CD14-positive monocyte (primary cell): Measurements from ENCODE around the gene TMBIM4. TPM values are rescaled to one million over a fixed set of nuclear protein-coding genes. Genes with fewer than 3 reads are reported as not detected.

Source experiments
- DNase-seq, 3 donors: peaks; one replicate each; pipeline ENCODE4 v3.0.0-alpha.2; 2011 to 2022
- H2AFZ ChIP-seq: 2 replicates; pipeline ENCODE4 v1.6.0; 2012; ENCODE audit warnings: mild to moderate bottlenecking, low read depth, low read length, inconsistent platforms; ENCODE audit not compliant: insufficient read depth, poor library complexity, severe bottlenecking
- H3K27ac ChIP-seq, 2 donors: 1 replicate in 1 of 2; 2 replicates in 1 of 2; pipeline ENCODE4 v1.5.1; 2012 to 2013; ENCODE audit warnings: low read length in 2 of 2, control low read depth in 1 of 2, inconsistent platforms in 1 of 2, low read depth in 1 of 2, mild to moderate bottlenecking in 1 of 2
- H3K27me3 ChIP-seq, 2 donors: one replicate each; pipeline versions ENCODE4 v1.6.0 to v1.6.1; 2011 to 2013; ENCODE audit warnings: low read length in 2 of 2; ENCODE audit not compliant: control insufficient read depth in 2 of 2, insufficient read depth in 2 of 2
- H3K36me3 ChIP-seq, 2 donors: replicated peaks in 1 of 2; 1 replicate in 1 of 2; 2 replicates in 1 of 2; pipeline versions ENCODE4 v1.5.1 to v1.6.1; 2012 to 2013; ENCODE audit warnings: low read length in 2 of 2, control low read depth in 1 of 2, inconsistent platforms in 1 of 2, mild to moderate bottlenecking in 1 of 2; ENCODE audit not compliant: insufficient read depth in 2 of 2, control insufficient read depth in 1 of 2
- H3K4me1 ChIP-seq, 2 donors: 1 replicate in 1 of 2; 2 replicates in 1 of 2; pipeline versions ENCODE4 v1.5.1 to v1.6.1; 2012 to 2013; ENCODE audit warnings: low read length in 2 of 2, control low read depth in 1 of 2, inconsistent platforms in 1 of 2, mild to moderate bottlenecking in 1 of 2, moderate library complexity in 1 of 2; ENCODE audit not compliant: insufficient read depth in 2 of 2, control insufficient read depth in 1 of 2
- H3K4me2 ChIP-seq: replicated peaks from 2 replicates; pipeline ENCODE3; 2012; ENCODE audit warnings: low read length, moderate library complexity, mild to moderate bottlenecking; ENCODE audit not compliant: poor library complexity, severe bottlenecking; ENCODE audit errors: extremely low read depth
- H3K4me3 ChIP-seq, 3 experiments: fragments of 200-600 bp in 1 of 3; sonication (generic) in 1 of 3; replicated peaks in 1 of 3; 1 replicate in 2 of 3; 2 replicates in 1 of 3; pipeline ENCODE4 v1.5.1; 2011 to 2013; ENCODE audit warnings: low read length in 3 of 3, mild to moderate bottlenecking in 3 of 3, control low read depth in 2 of 3, low read depth in 2 of 3, inconsistent platforms in 1 of 3, moderate library complexity in 1 of 3
- H3K79me2 ChIP-seq: 2 replicates; pipeline ENCODE4 v1.6.0; 2012; ENCODE audit warnings: mild to moderate bottlenecking, control low read depth, inconsistent platforms, low read length, moderate library complexity; ENCODE audit not compliant: insufficient read depth
- H3K9ac ChIP-seq: 2 replicates; pipeline ENCODE4 v1.6.0; 2017; ENCODE audit warnings: low read length, mild to moderate bottlenecking; ENCODE audit not compliant: insufficient read depth, poor library complexity, severe bottlenecking
- H3K9me3 ChIP-seq, 2 donors: replicated peaks in 1 of 2; 1 replicate in 1 of 2; 2 replicates in 1 of 2; pipeline versions ENCODE4 v1.5.1 to v1.6.1; 2012 to 2013; ENCODE audit warnings: low read length in 2 of 2, control low read depth in 1 of 2; ENCODE audit not compliant: control insufficient read depth in 1 of 2, insufficient read depth in 1 of 2
- H4K20me1 ChIP-seq: 2 replicates; pipeline ENCODE4 v1.6.0; 2012; ENCODE audit warnings: mild to moderate bottlenecking, low read length, control low read depth, moderate library complexity; ENCODE audit not compliant: insufficient read depth
- H3K27ac Mint-ChIP-seq, 7 donors: one replicate each; pipeline ENCODE4 v1.8.0; 2020; ENCODE audit warnings: mild to moderate bottlenecking in 7 of 7, mixed read lengths in 7 of 7, moderate library complexity in 6 of 7, inconsistent platforms in 2 of 7
- H3K27me3 Mint-ChIP-seq, 3 donors: one replicate each; pipeline ENCODE4 v1.8.0; 2021 to 2022; ENCODE audit warnings: low read depth in 3 of 3, mild to moderate bottlenecking in 3 of 3, mixed read lengths in 3 of 3, moderate library complexity in 3 of 3, inconsistent platforms in 1 of 3
- H3K36me3 Mint-ChIP-seq, 2 donors: one replicate each; pipeline ENCODE4 v1.8.0; 2020; ENCODE audit warnings: mixed read lengths in 2 of 2, inconsistent platforms in 1 of 2, mild to moderate bottlenecking in 1 of 2
- H3K4me1 Mint-ChIP-seq: one replicate; pipeline ENCODE4 v1.8.0; 2020; ENCODE audit warnings: mild to moderate bottlenecking, mixed read lengths
- H3K4me3 Mint-ChIP-seq, 2 donors: one replicate each; pipeline ENCODE4 v1.8.0; 2020; ENCODE audit warnings: mild to moderate bottlenecking in 2 of 2, mixed read lengths in 2 of 2, moderate library complexity in 1 of 2
- H3K9me3 Mint-ChIP-seq, 7 donors: one replicate each; pipeline ENCODE4 v1.8.0; 2020 to 2022; ENCODE audit warnings: mixed read lengths in 7 of 7, mild to moderate bottlenecking in 6 of 7, moderate library complexity in 6 of 7, inconsistent platforms in 2 of 7
- WGBS: methylation state at CpG from one replicate; pipeline ENCODE4 v1.1.5; 2013; ENCODE audit warnings: missing lambda C conversion rate; ENCODE audit not compliant: insufficient coverage; 5-methylcytosine and 5-hydroxymethylcytosine counted together
- intact Hi-C, 2 donors: fragments of 100-400 bp; cut with micrococcal nuclease; formaldehyde crosslinking; loops; one replicate each; pipeline versions ENCODE4 v1.15.0 to v1.15.1; 2023
- polyA plus RNA-seq, 3 donors: library from polyadenylated mRNA; depleted of rRNA in 1 of 3; unstranded in 2 of 3; stranded (reverse) in 1 of 3; fragments of 300-500 nt in 2 of 3; fragments of >200 nt in 1 of 3; fragmentation: Illumina TruSeq in 2 of 3; gene quantifications; 1 replicate in 2 of 3; 2 replicates in 1 of 3; pipeline ENCODE4 v1.2.3, GENCODE V29; 2012 to 2021
- TF ChIP-seq, protein P1 (sequence below): fragments of 200-600 bp; IDR thresholded peaks from one replicate; pipeline ENCODE4 v1.8.0; 2022; ENCODE audit warnings: antibody characterized with exemption, mild to moderate bottlenecking

The TMBIM4 gene
- polyA plus RNA-seq, 3 donors: 153 to 823 (median 694) TPM

DNA sequence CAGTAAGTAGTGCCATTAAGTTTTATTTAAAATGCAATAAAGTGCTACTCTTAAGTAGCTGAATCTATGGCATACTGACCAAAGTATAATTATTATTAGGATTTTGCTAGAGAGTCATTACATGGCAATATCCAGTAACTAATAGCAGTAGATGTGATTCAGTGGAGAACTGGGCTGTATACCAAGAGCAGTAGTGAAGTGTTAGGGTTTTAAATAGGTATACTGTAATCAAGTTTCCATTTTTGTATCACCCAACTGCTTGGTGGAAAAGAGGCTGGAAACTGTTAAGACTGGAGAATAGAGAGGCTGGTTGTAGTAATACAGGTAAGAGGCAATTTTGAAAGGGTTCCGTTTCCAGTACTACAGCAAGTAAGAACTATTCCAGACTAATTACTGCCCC, 25.9 kb downstream of the TMBIM4 start:
- peak overlapping the region; percentile 86 to 98 (median 96) for H3K27ac Mint-ChIP-seq
- H3K9me3 Mint-ChIP-seq: peaks cover 11 to 33% (median 26%) of the 10 kb centered on the region in 7 donors
- H3K4me1 Mint-ChIP-seq: peaks cover 47% of the 10 kb centered on the region
- peaks cover 6% of the 10 kb centered on the region for H4K20me1 ChIP-seq
- no peak overlapping the region for H3K4me3 Mint-ChIP-seq
- no peaks in the 10 kb centered on the region for H3K27me3 Mint-ChIP-seq
- no CpG with 5 or more reads among the region's 1 CpG for WGBS
- no peaks in the 10 kb centered on the region for H3K27me3 ChIP-seq
- intact Hi-C loops: loop anchor here (10.0 kb wide), 5 partner anchors 51 to 551 kb away; partner anchors contain the start of gene HELB (in 1 of the 2)
- H3K27ac ChIP-seq: peak overlapping the region; percentile 40 to 83
- no peak for DNase-seq
- H3K4me2 ChIP-seq: no peak overlapping the region
- peak overlapping the region in 1 of 3 experiments; percentile 56 for H3K4me3 ChIP-seq
- H3K36me3 ChIP-seq: peaks cover 47 to 80% of the 10 kb centered on the region in 2 donors
- peaks cover 49 to 74% of the 10 kb centered on the region in 2 donors for H3K36me3 Mint-ChIP-seq
- TF ChIP-seq, protein P1, sequence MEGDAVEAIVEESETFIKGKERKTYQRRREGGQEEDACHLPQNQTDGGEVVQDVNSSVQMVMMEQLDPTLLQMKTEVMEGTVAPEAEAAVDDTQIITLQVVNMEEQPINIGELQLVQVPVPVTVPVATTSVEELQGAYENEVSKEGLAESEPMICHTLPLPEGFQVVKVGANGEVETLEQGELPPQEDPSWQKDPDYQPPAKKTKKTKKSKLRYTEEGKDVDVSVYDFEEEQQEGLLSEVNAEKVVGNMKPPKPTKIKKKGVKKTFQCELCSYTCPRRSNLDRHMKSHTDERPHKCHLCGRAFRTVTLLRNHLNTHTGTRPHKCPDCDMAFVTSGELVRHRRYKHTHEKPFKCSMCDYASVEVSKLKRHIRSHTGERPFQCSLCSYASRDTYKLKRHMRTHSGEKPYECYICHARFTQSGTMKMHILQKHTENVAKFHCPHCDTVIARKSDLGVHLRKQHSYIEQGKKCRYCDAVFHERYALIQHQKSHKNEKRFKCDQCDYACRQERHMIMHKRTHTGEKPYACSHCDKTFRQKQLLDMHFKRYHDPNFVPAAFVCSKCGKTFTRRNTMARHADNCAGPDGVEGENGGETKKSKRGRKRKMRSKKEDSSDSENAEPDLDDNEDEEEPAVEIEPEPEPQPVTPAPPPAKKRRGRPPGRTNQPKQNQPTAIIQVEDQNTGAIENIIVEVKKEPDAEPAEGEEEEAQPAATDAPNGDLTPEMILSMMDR: no peak
- no peak overlapping the region for H3K9ac ChIP-seq
- H3K79me2 ChIP-seq: peaks cover 86% of the 10 kb centered on the region
- H2AFZ ChIP-seq: no peak overlapping the region
- peaks cover 34 to 54% of the 10 kb centered on the region in 2 donors for H3K4me1 ChIP-seq
- peaks cover 4 to 42% of the 10 kb centered on the region in 2 donors for H3K9me3 ChIP-seq

DNA sequence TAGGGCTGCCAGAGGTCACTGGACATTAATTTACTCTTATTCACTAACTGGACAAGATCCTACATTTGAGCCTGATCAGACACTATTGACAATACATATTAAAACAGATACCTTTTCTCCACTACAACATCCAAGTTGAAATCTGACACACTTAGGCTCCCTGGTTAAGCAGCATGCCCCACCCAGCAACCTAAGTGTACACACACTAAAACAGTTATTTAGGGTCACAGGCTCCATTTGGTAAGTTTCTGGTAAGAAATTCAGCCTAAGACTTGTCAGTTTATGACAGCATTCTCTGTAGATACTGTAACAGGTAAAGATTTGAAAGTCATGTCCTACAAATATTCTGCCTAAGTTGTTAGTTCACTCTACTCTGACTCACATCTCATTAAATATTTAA, 27.0 kb downstream of the TMBIM4 start:
- Histone ChIP-seq H3K27me3 (no peaks in the 10 kb centered on the region), H3K36me3 (peaks cover 55 to 80% of the 10 kb centered on the region in 2 donors), H3K4me1 (peaks cover 34 to 46% of the 10 kb centered on the region in 2 donors), H2AFZ (no peak overlapping the region), H3K4me2 (no peak overlapping the region), H3K4me3 (no peak overlapping the region), H4K20me1 (peaks cover 6% of the 10 kb centered on the region), H3K9me3 (peaks cover 4 to 42% of the 10 kb centered on the region in 2 donors), H3K9ac (no peak overlapping the region), H3K27ac (peak overlapping the region in 1 of 2 donors; percentile 83), H3K79me2 (peaks cover 86% of the 10 kb centered on the region)
- H3K27ac Mint-ChIP-seq: peak overlapping the region in 1 of 7 donors; percentile 74
- intact Hi-C loops: loop anchor here (10.0 kb wide), 5 partner anchors 52 to 552 kb away; partner anchors contain the start of gene HELB (in 1 of the 2)
- TF ChIP-seq, protein P1: no peak
- peaks cover 41% of the 10 kb centered on the region for H3K4me1 Mint-ChIP-seq
- peaks cover 45 to 72% of the 10 kb centered on the region in 2 donors for H3K36me3 Mint-ChIP-seq
- no peak overlapping the region for H3K4me3 Mint-ChIP-seq
- no peaks in the 10 kb centered on the region for H3K27me3 Mint-ChIP-seq
- DNase-seq: no peak
- peaks cover 11 to 33% (median 26%) of the 10 kb centered on the region in 7 donors for H3K9me3 Mint-ChIP-seq
